SK-N-SH treated with all-trans-retinoic acid at 6 μM for 48 hours (cell line): Measurements from ENCODE around the gene TAF6.

Source experiments
- ATAC-seq: fragments of 200-7000 bp; cut with Tn5 transposase; 3 replicates; pipeline ENCODE4 v1.9.1; 2020; ENCODE audit warnings: mild to moderate bottlenecking, moderate library complexity
- ARNTL ChIP-seq: fragments of 450-650 bp; formaldehyde crosslinking; IDR thresholded peaks from 2 replicates; pipeline ENCODE4 v1.5.0; 2020; ENCODE audit warnings: low read depth, mild to moderate bottlenecking, moderate library complexity, borderline replicate concordance
- BACH2 ChIP-seq: fragments of 250-450 bp; sonication (Bioruptor Pico); IDR thresholded peaks from 2 replicates; pipeline ENCODE4 v1.9.0; 2021; ENCODE audit warnings: mild to moderate bottlenecking, borderline replicate concordance
- CREB5 ChIP-seq: fragments of 250-450 bp; sonication (Bioruptor Pico); IDR thresholded peaks from 2 replicates; pipeline ENCODE4 v1.5.1; 2020; ENCODE audit warnings: low read depth, mild to moderate bottlenecking, moderate library complexity
- CSDC2 ChIP-seq: fragments of 250-450 bp; sonication (Bioruptor Pico); IDR thresholded peaks from 2 replicates; pipeline ENCODE4 v1.5.0; 2020; ENCODE audit warnings: mild to moderate bottlenecking, moderate library complexity
- ESRRG ChIP-seq: fragments of 250-450 bp; sonication (Bioruptor Pico); IDR thresholded peaks from 2 replicates; pipeline ENCODE4 v1.6.1; 2021; ENCODE audit warnings: mild to moderate bottlenecking
- GLIS3 ChIP-seq: fragments of 250-450 bp; sonication (Bioruptor Pico); IDR thresholded peaks from 2 replicates; pipeline ENCODE4 v1.5.0; 2020; ENCODE audit warnings: mild to moderate bottlenecking, moderate library complexity
- ISL1 ChIP-seq: fragments of 250-450 bp; sonication (Bioruptor Pico); IDR thresholded peaks from 2 replicates; pipeline ENCODE4 v2.1.2; 2022; ENCODE audit warnings: mild to moderate bottlenecking, moderate library complexity
- OSR1 ChIP-seq: fragments of 250-450 bp; sonication (Bioruptor Pico); IDR thresholded peaks from 2 replicates; pipeline ENCODE4 v1.8.0; 2022; ENCODE audit warnings: moderate library complexity, mild to moderate bottlenecking, inconsistent platforms
- PATZ1 ChIP-seq: fragments of 250-450 bp; sonication (Bioruptor Pico); IDR thresholded peaks from 2 replicates; pipeline ENCODE4 v1.8.0; 2020; ENCODE audit warnings: mild to moderate bottlenecking, moderate library complexity, borderline replicate concordance
- POU6F1 ChIP-seq: fragments of 250-450 bp; sonication (Bioruptor Pico); IDR thresholded peaks from 2 replicates; pipeline ENCODE4 v1.8.0; 2021; ENCODE audit warnings: low read depth, mild to moderate bottlenecking, moderate library complexity, borderline replicate concordance
- PPARA ChIP-seq: fragments of 250-450 bp; sonication (Bioruptor Pico); IDR thresholded peaks from 2 replicates; pipeline ENCODE4 v1.5.0; 2020; ENCODE audit warnings: mild to moderate bottlenecking, borderline replicate concordance
- SNAI2 ChIP-seq: fragments of 250-450 bp; sonication (Bioruptor Pico); IDR thresholded peaks from 2 replicates; pipeline ENCODE4 v1.5.0; 2020; ENCODE audit warnings: mild to moderate bottlenecking, moderate library complexity
- TCF4 ChIP-seq: fragments of 250-450 bp; sonication (Bioruptor Pico); IDR thresholded peaks from 2 replicates; pipeline ENCODE4 v1.8.0; 2021; ENCODE audit warnings: mild to moderate bottlenecking, moderate library complexity, borderline replicate concordance
- TOX ChIP-seq: fragments of 250-450 bp; sonication (Bioruptor Pico); IDR thresholded peaks from 2 replicates; pipeline ENCODE4 v1.8.0; 2021; ENCODE audit warnings: mild to moderate bottlenecking, moderate library complexity, borderline replicate concordance
- TSHZ2 ChIP-seq: fragments of 250-450 bp; sonication (Bioruptor Pico); IDR thresholded peaks from 2 replicates; pipeline ENCODE4 v1.5.0; 2020; ENCODE audit warnings: mild to moderate bottlenecking, moderate library complexity
- ZC3H10 ChIP-seq: fragments of 250-450 bp; sonication (Bioruptor Pico); IDR thresholded peaks from 2 replicates; pipeline ENCODE4 v1.5.1; 2021; ENCODE audit warnings: mild to moderate bottlenecking, moderate library complexity
- ZFP3 ChIP-seq: fragments of 250-450 bp; sonication (Bioruptor Pico); IDR thresholded peaks from 2 replicates; pipeline ENCODE4 v1.5.0; 2020; ENCODE audit warnings: mild to moderate bottlenecking, moderate library complexity
- ZFP30 ChIP-seq: fragments of 450-650 bp; formaldehyde crosslinking; IDR thresholded peaks from 2 replicates; pipeline ENCODE4 v1.5.0; 2022; ENCODE audit warnings: mild to moderate bottlenecking, moderate library complexity
- ZNF70 ChIP-seq: fragments of 450-650 bp; formaldehyde crosslinking; IDR thresholded peaks from 2 replicates; pipeline ENCODE4 v1.5.0; 2020; ENCODE audit warnings: mild to moderate bottlenecking, moderate library complexity
- ZNF8 ChIP-seq: fragments of 450-650 bp; formaldehyde crosslinking; IDR thresholded peaks from 2 replicates; pipeline ENCODE4 v1.5.0; 2020; ENCODE audit warnings: mild to moderate bottlenecking, moderate library complexity

The TAF6 gene

GRCh38 chr7:100064162-100064561, 55.0 kb downstream of the TAF6 start:
- TF ChIP-seq ZC3H10 (CRISPR knock-in tag) = no peak
- TF ChIP-seq ZFP30 (CRISPR knock-in tag) = no peak
- no peak for TF ChIP-seq ESRRG (CRISPR knock-in tag)
- no peak for TF ChIP-seq GLIS3 (CRISPR knock-in tag)
- TF ChIP-seq ZFP3 (CRISPR knock-in tag) = no peak
- no peak for TF ChIP-seq PATZ1
- TF ChIP-seq OSR1 = no peak
- no peak for TF ChIP-seq TOX (CRISPR knock-in tag)
- TF ChIP-seq CSDC2 = no peak
- no peak for TF ChIP-seq ZNF8 (CRISPR knock-in tag)
- TF ChIP-seq PPARA (CRISPR knock-in tag) = no peak
- TF ChIP-seq CREB5 = no peak
- no peak for TF ChIP-seq TSHZ2 (CRISPR knock-in tag)
- TF ChIP-seq TCF4 (CRISPR knock-in tag) = no peak
- TF ChIP-seq ARNTL (CRISPR knock-in tag) = no peak
- TF ChIP-seq SNAI2 (CRISPR knock-in tag) = no peak
- no peak for TF ChIP-seq BACH2 (CRISPR knock-in tag)
- TF ChIP-seq ZNF70 (CRISPR knock-in tag) = no peak
- TF ChIP-seq POU6F1 = no peak
- ATAC-seq = no peak

GRCh38 chr7:100063376-100063775, 55.8 kb downstream of the TAF6 start:
- no peak for ATAC-seq
- TF ChIP-seq ZFP30 (CRISPR knock-in tag) (no peak), ARNTL (CRISPR knock-in tag) (no peak), ISL1 (CRISPR knock-in tag) (no peak), TCF4 (CRISPR knock-in tag) (no peak), ESRRG (CRISPR knock-in tag) (no peak), TSHZ2 (CRISPR knock-in tag) (no peak), CSDC2 (no peak), PATZ1 (no peak), POU6F1 (no peak)
- TF ChIP-seq, all 23 proteins: peak for 0
